ENCODE results near the gene TSPEAR. TPM values are rescaled to one million over a fixed set of nuclear protein-coding genes. Genes with fewer than 3 reads are reported as not detected.

The TSPEAR gene
- total RNA-seq, 3 donors from 2014 or later (not counting 1 experiment from before 2014, with no cell fraction given), result not detected

GRCh38 chr21:44712203-44713028 is 1.0 kb upstream of the TSPEAR start:
- H3K36me3 Mint-ChIP-seq, result no peaks in the 10 kb centered on the region
- H3K27ac ChIP-seq (ENCODE audit: low read length), result no peak overlapping the region
- peaks cover 0 to 22% of the 10 kb centered on the region in 2 donors for H3K4me1 Mint-ChIP-seq
- H3K36me3 ChIP-seq (ENCODE audit: control insufficient read depth, insufficient read depth, low read length), result no peaks in the 10 kb centered on the region
- intact Hi-C loops (cut with micrococcal nuclease), result loop anchor here (10.0 kb wide), 1 partner anchor 88 kb away; the partner anchor contains the start of gene KRTAP10-9
- H3K9me3 Mint-ChIP-seq, result no peaks in the 10 kb centered on the region
- DNase-seq (no peak), ATAC-seq (no peak)
- H3K4me3 ChIP-seq (ENCODE audit: low read length), result no peak overlapping the region
- H3K27me3 ChIP-seq (ENCODE audit: control insufficient read depth, insufficient read depth, low read length), result peaks cover 64% of the 10 kb centered on the region
- no peak overlapping the region for H3K27ac Mint-ChIP-seq
- 11% methylated on average over 19 of the region's 22 CpGs for WGBS (ENCODE audit: insufficient coverage)
- H3K4me3 Mint-ChIP-seq, result no peak overlapping the region
- H3K9me3 ChIP-seq (ENCODE audit: control insufficient read depth, insufficient read depth, low read length), result peaks cover 7% of the 10 kb centered on the region
- TF ChIP-seq CTCF (IDR thresholded peaks at IDR 0.05), result no peak
- peaks cover 26% of the 10 kb centered on the region for H3K4me1 ChIP-seq (ENCODE audit: control insufficient read depth, insufficient read depth, low read length)
- peaks cover 61 to 65% of the 10 kb centered on the region in 2 donors for H3K27me3 Mint-ChIP-seq (ENCODE audit: low read depth in 2 of 2)

- DNase-seq, result peak in 1 of 2 donors; percentile 38
- Histone ChIP-seq H3K4me1 (ENCODE audit: control insufficient read depth, insufficient read depth, low read length) (peaks cover 36% of the 10 kb centered on the region), H3K9me3 (ENCODE audit: control insufficient read depth, insufficient read depth, low read length) (peaks cover 8% of the 10 kb centered on the region), H3K36me3 (ENCODE audit: control insufficient read depth, insufficient read depth, low read length) (no peaks in the 10 kb centered on the region), H3K27ac (ENCODE audit: low read length) (no peak overlapping the region), H3K27me3 (ENCODE audit: control insufficient read depth, insufficient read depth, low read length) (peaks cover 76% of the 10 kb centered on the region), H3K4me3 (ENCODE audit: low read length) (no peak overlapping the region)
- intact Hi-C loops (cut with micrococcal nuclease), result loop anchor here (10.0 kb wide), 1 partner anchor 86 kb away; the partner anchor contains the start of gene KRTAP10-9
- ATAC-seq, result no peak
- peaks cover 5 to 26% of the 10 kb centered on the region in 2 donors for H3K4me1 Mint-ChIP-seq
- peaks cover 2% of the 10 kb centered on the region for H3K36me3 Mint-ChIP-seq
- H3K9me3 Mint-ChIP-seq, result peaks cover 0 to under 1% of the 10 kb centered on the region in 2 donors
- H3K4me3 Mint-ChIP-seq, result no peak overlapping the region
- 6% methylated on average over 20 of the region's 20 CpGs for WGBS (ENCODE audit: insufficient coverage)
- TF ChIP-seq CTCF (IDR thresholded peaks at IDR 0.05), result no peak
- H3K27ac Mint-ChIP-seq, result no peak overlapping the region
- H3K27me3 Mint-ChIP-seq (ENCODE audit: low read depth in 2 of 2), result peaks cover 60 to 63% of the 10 kb centered on the region in 2 donors
Measured at GRCh38 chr21:44710756-44711326, 531 bp downstream of the TSPEAR start.

- no peak overlapping the region for H3K27ac Mint-ChIP-seq
- intact Hi-C loops (cut with micrococcal nuclease), result loop anchor here (10.0 kb wide), 1 partner anchor 85 kb away; the partner anchor contains the start of gene KRTAP10-9
- H3K27me3 ChIP-seq (ENCODE audit: control insufficient read depth, insufficient read depth, low read length), result peaks cover 76% of the 10 kb centered on the region
- peaks cover 60 to 64% of the 10 kb centered on the region in 2 donors for H3K27me3 Mint-ChIP-seq (ENCODE audit: low read depth in 2 of 2)
- H3K4me3 ChIP-seq (ENCODE audit: low read length), result no peak overlapping the region
- H3K4me3 Mint-ChIP-seq, result no peak overlapping the region
- peaks cover 8% of the 10 kb centered on the region for H3K36me3 Mint-ChIP-seq
- peaks cover 9 to 29% of the 10 kb centered on the region in 2 donors for H3K4me1 Mint-ChIP-seq
- H3K4me1 ChIP-seq (ENCODE audit: control insufficient read depth, insufficient read depth, low read length), result peaks cover 37% of the 10 kb centered on the region
- peaks cover 0 to 3% of the 10 kb centered on the region in 2 donors for H3K9me3 Mint-ChIP-seq
- DNase-seq (peak in 1 of 2 donors; percentile 13), ATAC-seq (no peak)
- H3K36me3 ChIP-seq (ENCODE audit: control insufficient read depth, insufficient read depth, low read length), result no peaks in the 10 kb centered on the region
- 6% methylated on average over 17 of the region's 17 CpGs for WGBS (ENCODE audit: insufficient coverage)
- TF ChIP-seq CTCF (IDR thresholded peaks at IDR 0.05), result no peak
- peaks cover 9% of the 10 kb centered on the region for H3K9me3 ChIP-seq (ENCODE audit: control insufficient read depth, insufficient read depth, low read length)
- H3K27ac ChIP-seq (ENCODE audit: low read length), result no peak overlapping the region
Measured at GRCh38 chr21:44710294-44710665, 1.1 kb downstream of the TSPEAR start.
